ENCODE measurements around the gene GTSF1L. TPM values are rescaled to one million over a fixed set of nuclear protein-coding genes. Genes with fewer than 3 reads are reported as not detected.
A peak's percentile ranks its signal among the peaks of the same experiment; 100 is the strongest.

The GTSF1L gene
- total and polyA plus RNA-seq, 9 of the 15 experiments (the other 6 are each of a cell fraction or from before 2014, with no cell fraction given) = not detected

GRCh38 chr20:43690943-43691598 lies 35.7 kb downstream of the GTSF1L start (continued):
- TF ChIP-seq MYBL2 (IDR thresholded peaks at IDR 0.05; ENCODE audit: low read depth) = no peak
- TF ChIP-seq MYBL2 (CRISPR knock-in tag; IDR thresholded peaks at IDR 0.05; ENCODE audit: borderline replicate concordance) = no peak
- TF ChIP-seq TFAP4 (CRISPR knock-in tag; IDR thresholded peaks at IDR 0.05; ENCODE audit: borderline replicate concordance) = no peak
- no peak for TF ChIP-seq RREB1 (CRISPR knock-in tag; IDR thresholded peaks at IDR 0.05)
- TF ChIP-seq SMAD3 (CRISPR knock-in tag; conservative IDR thresholded peaks at IDR 0.05) = no peak
- no peak for TF ChIP-seq ZNF347 (CRISPR knock-in tag; IDR thresholded peaks at IDR 0.05; ENCODE audit: low read depth)
- TF ChIP-seq TAL1 (IDR thresholded peaks at IDR 0.05) = peak; percentile 95
- TF ChIP-seq HMBOX1 (IDR thresholded peaks at IDR 0.05) = peak; percentile 59; the same call in 1 of the 2 replicates
- TF ChIP-seq ZNF277 (CRISPR knock-in tag; IDR thresholded peaks at IDR 0.05; ENCODE audit: borderline replicate concordance) = no peak
- no peak for TF ChIP-seq NCOA4 (IDR thresholded peaks at IDR 0.05; ENCODE audit: partially characterized antibody)
- no peak for TF ChIP-seq RBBP5 (IDR thresholded peaks at IDR 0.05; ENCODE audit: borderline replicate concordance, insufficient read depth, low read length, poor library complexity, severe bottlenecking)
- TF ChIP-seq BACH1 (tag; IDR thresholded peaks at IDR 0.05) = no peak
- no peak for TF ChIP-seq SNAPC5 (CRISPR knock-in tag; IDR thresholded peaks at IDR 0.05)
- TF ChIP-seq ZBED1 (IDR thresholded peaks at IDR 0.05) = no peak
- TF ChIP-seq HNRNPL (IDR thresholded peaks at IDR 0.05; ENCODE audit: low read depth, low read length) = no peak
- TF ChIP-seq HMGN3 (IDR thresholded peaks at IDR 0.05; ENCODE audit: borderline replicate concordance, extremely low read depth, insufficient read length, low read depth, low read length) = no peak
- TF ChIP-seq YBX1 (IDR thresholded peaks at IDR 0.05) = no peak
